Measurements from ENCODE around the gene DOCK1. TPM values are rescaled to one million over a fixed set of nuclear protein-coding genes. Genes with fewer than 3 reads are reported as not detected.

Gene DOCK1
- total RNA-seq, 2 donors from 2014 or later, result 46.4 to 49.0 TPM

- no peak for DNase-seq
Measured at GRCh38 chr10:127047878-127048238, 142.6 kb downstream of the DOCK1 start.

DNA sequence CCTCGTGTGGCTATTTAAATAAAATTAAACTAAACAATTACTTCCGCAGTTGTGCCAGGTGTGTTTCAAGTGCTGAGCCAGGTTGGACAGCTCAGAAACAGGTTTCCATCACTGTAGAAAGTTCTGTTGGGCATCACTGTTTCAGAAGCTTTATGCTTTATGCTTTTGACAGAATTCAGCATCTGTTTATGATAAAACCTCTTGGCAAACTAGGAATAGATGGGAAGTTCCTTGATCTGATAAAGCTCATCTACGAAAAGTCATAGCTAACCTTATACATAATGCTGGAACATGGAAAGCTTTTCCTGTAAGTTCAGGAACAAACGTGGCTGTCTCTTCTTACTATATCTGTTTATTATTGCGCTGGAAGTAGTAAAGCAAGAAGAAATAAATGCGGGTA, 143.4 kb downstream of the DOCK1 start:
- no peak for TF ChIP-seq CTCF (IDR thresholded peaks at IDR 0.05)
- no peak for DNase-seq
- Histone ChIP-seq H3K4me1 (no peaks in the 10 kb centered on the region), H3K9ac (ENCODE audit: low read depth in 2 of 2, low read length in 2 of 2) (no peak overlapping the region), H3K36me3 (peaks cover 4% of the 10 kb centered on the region), H3K27me3 (no peaks in the 10 kb centered on the region), H3K9me3 (no peaks in the 10 kb centered on the region), H3K4me3 (no peak overlapping the region), H3K27ac (no peak overlapping the region)
- intact Hi-C loops (cut with DNase I), result no loop called here

More at GRCh38 chr10:127047878-127048238, 142.6 kb downstream of the DOCK1 start:
- no peaks in the 10 kb centered on the region for H3K9me3 ChIP-seq
- H3K4me1 ChIP-seq, result no peaks in the 10 kb centered on the region
- peaks cover 4% of the 10 kb centered on the region for H3K36me3 ChIP-seq
- no peak overlapping the region for H3K27ac ChIP-seq
- H3K27me3 ChIP-seq, result no peaks in the 10 kb centered on the region
- H3K4me3 ChIP-seq, result no peak overlapping the region
- no peak overlapping the region for H3K9ac ChIP-seq (ENCODE audit: low read depth in 2 of 2, low read length in 2 of 2)
- no peak for TF ChIP-seq CTCF (IDR thresholded peaks at IDR 0.05)
- intact Hi-C loops (cut with DNase I), result no loop called here

DNA sequence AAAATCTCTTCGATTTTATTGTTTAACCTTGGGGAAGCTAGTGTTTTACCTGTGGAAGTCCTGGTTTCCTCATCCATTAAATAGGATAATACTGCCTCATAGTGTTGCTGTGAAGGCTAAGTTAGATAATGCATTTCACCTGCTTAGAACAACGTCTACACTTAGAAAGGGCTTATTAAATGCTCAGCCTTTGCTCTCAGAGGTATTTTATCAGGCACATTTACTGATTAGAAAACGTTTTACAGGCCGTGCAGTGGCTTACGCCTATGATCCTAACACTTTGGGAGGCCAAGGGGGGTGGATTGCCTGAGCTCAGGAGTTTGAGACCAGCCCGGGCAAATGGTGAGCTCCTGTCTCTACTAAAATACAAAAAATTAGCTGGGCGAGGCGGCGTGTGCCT, 146.8 kb downstream of the DOCK1 start:
- Histone ChIP-seq H3K9me3 (no peaks in the 10 kb centered on the region), H3K27ac (no peak overlapping the region), H3K27me3 (no peaks in the 10 kb centered on the region), H3K4me3 (no peak overlapping the region), H3K4me1 (no peaks in the 10 kb centered on the region), H3K9ac (ENCODE audit: low read depth in 2 of 2, low read length in 2 of 2) (no peak overlapping the region), H3K36me3 (no peaks in the 10 kb centered on the region)
- no peak for DNase-seq
- TF ChIP-seq CTCF (IDR thresholded peaks at IDR 0.05), result no peak
- intact Hi-C loops (cut with DNase I), result no loop called here

DNA sequence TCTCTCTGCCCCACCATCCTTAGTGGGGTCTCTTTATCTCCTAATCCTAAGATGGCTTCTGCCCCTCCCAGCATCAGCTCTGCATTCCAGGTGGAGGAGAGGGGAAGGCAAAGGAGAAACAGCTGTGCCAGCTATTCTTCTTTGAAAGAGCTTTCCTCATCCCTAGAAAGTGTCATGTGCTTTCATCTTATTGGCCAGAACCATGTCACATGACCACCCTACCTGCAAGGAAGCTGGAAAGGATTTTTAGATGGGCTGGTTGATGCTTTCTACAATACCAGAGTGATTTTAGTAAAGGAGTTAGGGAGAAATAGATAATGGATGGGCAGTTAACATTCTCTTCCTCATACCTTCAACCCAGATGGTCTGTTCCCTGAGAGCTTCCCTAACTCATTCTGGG, 150.0 kb downstream of the DOCK1 start:
- Histone ChIP-seq H3K9me3 (no peaks in the 10 kb centered on the region), H3K9ac (ENCODE audit: low read depth in 2 of 2, low read length in 2 of 2) (no peak overlapping the region), H3K36me3 (no peaks in the 10 kb centered on the region), H3K27me3 (no peaks in the 10 kb centered on the region), H3K27ac (no peak overlapping the region), H3K4me1 (no peaks in the 10 kb centered on the region), H3K4me3 (no peak overlapping the region)
- no peak for DNase-seq
- intact Hi-C loops (cut with DNase I), result no loop called here
- TF ChIP-seq CTCF (IDR thresholded peaks at IDR 0.05), result no peak

DNA sequence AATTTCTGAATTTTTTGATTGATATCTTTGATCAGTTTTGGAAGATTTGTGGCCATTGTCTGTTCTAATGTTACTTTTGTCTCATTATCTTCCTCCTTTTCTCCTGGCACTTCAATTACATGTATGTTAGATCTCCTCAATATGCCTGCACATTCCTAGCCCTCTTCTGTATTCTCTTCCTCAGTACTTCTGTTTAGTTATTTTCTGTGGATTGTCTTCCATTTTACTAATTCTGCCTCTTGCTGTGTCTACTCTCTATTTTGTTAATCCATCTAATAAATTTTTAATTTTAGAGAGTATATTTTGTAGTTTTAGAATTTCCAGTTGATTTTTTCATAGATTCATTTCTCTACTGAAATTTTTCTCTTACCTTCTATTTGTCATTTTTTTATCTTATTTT, 154.1 kb downstream of the DOCK1 start:
- H3K4me1 ChIP-seq, result no peaks in the 10 kb centered on the region
- intact Hi-C loops (cut with DNase I), result no loop called here
- H3K27ac ChIP-seq, result no peak overlapping the region
- no peaks in the 10 kb centered on the region for H3K9me3 ChIP-seq
- no peak for TF ChIP-seq CTCF (IDR thresholded peaks at IDR 0.05)
- no peak for DNase-seq
- no peaks in the 10 kb centered on the region for H3K27me3 ChIP-seq
- H3K36me3 ChIP-seq, result peaks cover 3% of the 10 kb centered on the region
- H3K9ac ChIP-seq (ENCODE audit: low read depth in 2 of 2, low read length in 2 of 2), result no peak overlapping the region
- no peak overlapping the region for H3K4me3 ChIP-seq

GRCh38 chr10:127063762-127064161, 158.5 kb downstream of the DOCK1 start:
- H3K36me3 ChIP-seq, result peaks cover 3% of the 10 kb centered on the region
- no peaks in the 10 kb centered on the region for H3K4me1 ChIP-seq
- no peak overlapping the region for H3K27ac ChIP-seq
- no peak for TF ChIP-seq CTCF (IDR thresholded peaks at IDR 0.05)
- H3K9me3 ChIP-seq, result no peaks in the 10 kb centered on the region
- H3K4me3 ChIP-seq, result no peak overlapping the region
- H3K27me3 ChIP-seq, result no peaks in the 10 kb centered on the region
- intact Hi-C loops (cut with DNase I), result no loop called here
- H3K9ac ChIP-seq (ENCODE audit: low read depth in 2 of 2, low read length in 2 of 2), result no peak overlapping the region
- no peak for DNase-seq

Measured in colonic mucosa (tissue), 4 donors.